GM19025 (cell line): ENCODE results near the gene PLIN5.

Source experiments
- ATAC-seq: cut with Tn5 transposase; IDR thresholded peaks from one replicate; pipeline ENCODE4 v1.9.1; 2021; ENCODE audit warnings: mild to moderate bottlenecking, low read depth, moderate library complexity; ENCODE audit not compliant: unreplicated experiment

Gene PLIN5

GRCh38 chr19:4507804-4508203 is 27.2 kb downstream of the PLIN5 start:
- ATAC-seq = no peak

- no peak for ATAC-seq
These were observed 27.9 kb downstream of the PLIN5 start for GRCh38 chr19:4507150-4507452.

- ATAC-seq = no peak
These were observed 28.4 kb downstream of the PLIN5 start for GRCh38 chr19:4506449-4507149.

GRCh38 chr19:4505570-4506448 is 29.2 kb downstream of the PLIN5 start:
- ATAC-seq = no peak

GRCh38 chr19:4504891-4505569 is 30.0 kb downstream of the PLIN5 start:
- ATAC-seq = no peak

GRCh38 chr19:4504297-4504701 is 30.7 kb downstream of the PLIN5 start:
- ATAC-seq = no peak

- no peak for ATAC-seq
These were observed 31.2 kb downstream of the PLIN5 start for GRCh38 chr19:4503825-4504170.

GRCh38 chr19:4503132-4503824 is 31.7 kb downstream of the PLIN5 start:
- no peak for ATAC-seq

- no peak for ATAC-seq
These were observed 32.5 kb downstream of the PLIN5 start for GRCh38 chr19:4502282-4503131.

GRCh38 chr19:4501691-4502090 is 33.3 kb downstream of the PLIN5 start:
- no peak for ATAC-seq

- ATAC-seq = no peak
These were observed 34.0 kb downstream of the PLIN5 start for GRCh38 chr19:4500841-4501591.

GRCh38 chr19:4499855-4500254 is 35.2 kb downstream of the PLIN5 start:
- ATAC-seq = no peak

- ATAC-seq = no peak
These were observed 35.7 kb downstream of the PLIN5 start for GRCh38 chr19:4499318-4499717.

GRCh38 chr19:4498694-4499093 is 36.3 kb downstream of the PLIN5 start:
- ATAC-seq = no peak

- no peak for ATAC-seq
These were observed 37.1 kb downstream of the PLIN5 start for GRCh38 chr19:4497770-4498389.

- ATAC-seq = no peak
These were observed 38.7 kb downstream of the PLIN5 start for GRCh38 chr19:4496304-4496703.

- no peak for ATAC-seq
These were observed 39.6 kb downstream of the PLIN5 start for GRCh38 chr19:4495471-4495870.

GRCh38 chr19:4494691-4495064 is 40.3 kb downstream of the PLIN5 start:
- no peak for ATAC-seq
